HG02973 (cell line): ENCODE results near the gene VAV2.

Experiments
- ATAC-seq: cut with Tn5 transposase; IDR thresholded peaks from one replicate; pipeline ENCODE4 v1.9.1; 2021; ENCODE audit warnings: moderate library complexity; ENCODE audit not compliant: unreplicated experiment

VAV2 gene

DNA sequence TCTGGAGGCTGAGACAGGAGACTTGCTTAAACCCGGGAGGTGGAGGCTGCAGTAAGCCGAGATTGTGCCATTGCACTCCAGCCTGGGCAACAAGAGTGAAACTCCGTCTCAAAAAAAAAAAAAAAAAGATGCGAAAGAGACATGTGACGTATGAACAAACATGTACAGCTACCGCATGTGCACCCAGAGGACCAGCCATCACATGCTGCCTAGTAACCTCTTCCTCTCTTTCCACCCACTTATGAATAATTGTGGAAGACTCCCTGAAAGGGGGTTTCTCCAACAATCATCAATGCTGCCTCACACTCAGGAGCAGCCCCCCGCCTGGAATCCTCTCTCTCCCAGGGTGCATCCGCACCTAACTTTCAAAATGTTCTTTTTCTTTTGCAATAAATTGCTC lies 256.2 kb downstream of the VAV2 start:
- no peak for ATAC-seq

DNA sequence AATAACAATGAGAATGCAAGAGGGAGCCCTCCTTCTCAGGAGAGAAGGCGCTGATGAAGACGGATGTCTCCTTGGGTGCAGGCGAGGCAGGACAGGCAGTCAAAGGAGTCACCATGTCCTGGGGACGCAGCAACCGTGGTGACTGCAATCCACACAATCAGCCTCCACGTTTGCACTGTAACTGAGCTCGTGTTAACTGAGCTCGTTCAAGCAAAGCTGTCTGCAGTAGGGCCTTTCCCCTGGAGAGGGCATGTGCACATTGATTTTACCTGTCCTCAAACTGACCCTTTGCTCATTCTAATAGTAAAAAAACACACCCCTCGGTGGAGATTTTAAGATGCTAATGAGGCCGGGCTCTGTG lies 256.7 kb downstream of the VAV2 start:
- no peak for ATAC-seq

DNA sequence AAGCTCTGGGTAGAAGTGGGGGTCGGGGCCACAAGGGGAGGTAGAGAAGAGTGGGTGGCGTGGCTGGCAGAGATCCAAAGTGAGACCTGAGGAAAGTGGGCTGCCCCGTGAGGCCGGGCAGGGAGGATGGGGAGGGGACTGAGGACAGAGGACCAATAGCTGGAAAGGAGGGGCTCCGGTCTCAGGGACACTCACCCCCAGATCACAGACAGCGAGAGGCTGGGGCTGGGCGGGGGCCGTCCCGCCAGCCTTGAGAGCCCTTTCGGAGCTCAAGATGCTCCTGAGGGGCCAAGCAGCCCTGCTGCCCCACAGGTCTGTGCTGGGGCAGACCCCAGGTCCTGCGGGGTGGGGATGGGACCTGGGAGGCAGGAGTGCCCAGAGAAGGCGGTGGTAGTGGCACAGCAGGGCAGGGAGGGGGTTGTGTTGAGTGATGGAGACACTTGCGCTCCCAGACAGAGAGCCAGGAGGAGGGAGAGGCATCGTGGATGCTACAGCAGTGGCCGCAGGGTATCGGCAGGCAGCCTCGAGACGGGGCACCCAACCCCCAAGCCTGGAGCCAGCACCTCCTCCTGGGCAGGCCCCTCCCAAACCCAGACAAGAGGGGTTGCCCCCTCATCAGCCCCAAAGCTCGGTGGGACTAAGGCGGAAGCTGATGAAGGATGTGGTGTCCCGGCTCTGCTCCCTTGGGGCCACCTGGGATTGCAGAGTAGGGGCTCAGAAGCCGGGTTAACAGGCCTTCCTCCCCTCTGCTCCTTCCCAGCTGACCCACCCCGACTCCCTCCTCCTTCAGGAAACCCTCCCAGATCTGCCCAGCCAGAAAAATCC lies 257.3 kb downstream of the VAV2 start:
- no peak for ATAC-seq

DNA sequence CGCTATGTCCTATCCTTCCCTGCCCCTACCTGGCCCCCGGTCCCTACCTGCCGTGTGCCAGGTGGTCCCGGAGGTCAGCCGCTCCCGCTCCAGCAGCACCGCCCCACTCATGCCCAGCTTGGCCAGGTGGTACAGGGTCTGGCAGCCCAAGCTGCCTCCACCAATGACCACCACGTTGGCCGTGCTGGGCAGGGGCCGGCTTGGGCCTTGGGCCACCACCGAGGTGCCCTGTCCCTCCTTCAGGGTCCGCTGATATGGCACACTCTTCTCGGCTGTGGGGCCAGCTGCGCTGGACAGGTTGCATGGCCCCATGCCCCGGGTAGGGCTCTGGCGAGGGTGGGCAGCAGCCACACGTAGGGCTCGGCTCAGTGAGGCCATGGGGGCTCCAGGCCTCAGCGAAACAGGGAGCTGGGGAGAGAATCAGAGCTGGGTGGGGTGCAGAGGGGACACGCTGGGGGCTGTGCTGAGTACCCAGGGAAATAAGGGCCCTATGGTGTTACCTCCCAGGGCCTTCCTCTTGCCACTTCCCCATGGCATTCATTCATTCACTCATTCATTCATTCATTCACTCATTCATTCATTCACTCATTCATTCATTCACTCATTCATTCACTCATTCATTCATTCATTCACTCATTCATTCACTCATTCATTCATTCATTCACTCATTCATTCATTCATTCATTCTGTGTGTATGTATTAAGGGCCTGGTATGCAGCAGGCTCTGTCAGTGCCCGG lies 258.2 kb downstream of the VAV2 start:
- no peak for ATAC-seq

DNA sequence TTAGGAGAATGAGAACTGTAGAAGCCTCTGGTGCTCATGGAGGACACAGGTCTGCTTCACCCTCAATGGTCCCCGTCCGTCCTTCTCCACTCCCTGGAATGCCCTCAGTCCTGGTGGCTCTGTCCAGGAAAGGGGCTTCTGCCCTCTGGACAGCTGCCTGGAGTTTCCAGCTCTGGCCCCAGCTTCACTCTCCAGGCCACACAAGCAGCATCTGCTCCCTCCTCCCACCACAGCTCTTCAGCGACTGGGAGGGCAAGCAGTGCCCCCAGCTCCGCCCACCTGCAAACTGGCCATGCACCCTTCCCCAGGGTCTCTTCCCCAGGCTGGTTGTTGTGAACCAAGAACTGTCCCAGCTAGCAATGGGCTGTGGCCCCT lies 258.7 kb downstream of the VAV2 start:
- no peak for ATAC-seq

DNA sequence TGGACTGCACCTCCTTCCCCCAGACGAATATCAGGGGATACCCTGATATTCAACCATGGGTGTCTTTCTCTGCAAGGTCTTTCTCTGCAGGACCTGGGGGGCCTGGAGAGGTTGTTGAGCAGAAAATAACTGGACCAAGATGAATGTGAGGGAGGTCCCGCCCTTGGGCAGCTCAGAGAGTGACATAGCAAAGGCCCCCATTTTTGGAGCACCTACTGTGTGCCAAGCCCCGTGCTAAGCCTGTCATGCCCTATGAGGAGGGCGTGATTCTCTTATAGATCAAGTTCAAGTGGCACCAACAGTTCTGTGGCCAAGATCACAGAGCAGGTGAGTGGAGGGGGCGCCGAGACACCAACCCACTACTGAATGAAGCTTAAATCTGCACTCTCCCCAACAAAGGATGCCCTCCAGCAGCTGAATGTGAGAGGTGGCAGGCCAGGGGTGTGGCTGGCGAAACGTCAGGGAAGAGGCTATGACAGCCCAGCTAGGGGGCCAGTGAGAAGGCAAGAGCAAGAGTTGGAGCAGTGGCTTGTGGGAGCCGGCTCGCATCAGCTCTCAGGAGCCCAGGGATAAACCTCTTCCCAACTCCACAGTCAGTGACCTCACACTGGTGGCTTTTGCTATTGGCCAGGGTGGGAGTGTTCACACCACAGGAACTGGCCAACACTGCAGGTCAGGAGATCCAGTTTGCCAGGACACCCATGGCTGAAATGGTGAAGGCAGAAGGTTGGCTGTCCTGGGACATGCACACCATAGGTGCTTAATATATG lies 259.3 kb downstream of the VAV2 start:
- no peak for ATAC-seq

DNA sequence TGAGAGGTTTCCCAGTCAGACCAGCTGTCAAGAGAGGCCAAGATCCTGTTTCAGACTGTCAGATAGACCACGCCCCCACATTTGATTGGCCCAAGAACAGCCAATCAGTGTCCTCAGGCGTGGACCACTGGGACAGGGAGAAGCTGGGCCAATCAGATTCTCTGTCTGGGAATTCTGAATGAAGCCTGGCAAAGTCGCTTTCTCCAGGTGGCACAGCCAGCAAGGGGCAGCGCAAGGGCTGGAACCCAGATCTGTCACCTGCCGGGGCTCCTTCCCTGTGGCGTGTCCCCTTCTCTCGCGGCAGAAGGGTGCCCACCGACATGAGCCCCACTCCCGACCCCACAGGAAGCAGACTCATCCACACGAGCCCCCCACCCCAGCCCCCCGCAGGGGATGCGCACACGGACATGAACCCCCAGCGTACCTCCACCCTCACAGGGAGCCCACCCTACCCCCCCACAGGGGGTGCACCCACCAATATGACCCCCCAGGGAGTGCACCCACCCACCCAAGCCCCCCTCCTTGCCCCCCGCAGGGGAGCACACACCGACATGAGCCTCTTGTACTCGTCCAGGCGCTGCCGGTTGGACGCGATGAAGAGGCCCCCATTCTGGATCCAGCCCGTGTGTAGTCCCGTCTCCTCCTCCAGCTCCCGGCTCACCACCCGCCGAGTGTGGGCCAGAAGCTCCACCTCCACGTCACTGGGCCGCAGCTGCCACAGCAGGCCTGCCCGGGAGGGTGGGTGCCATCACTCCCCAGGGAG lies 260.1 kb downstream of the VAV2 start:
- no peak for ATAC-seq

DNA sequence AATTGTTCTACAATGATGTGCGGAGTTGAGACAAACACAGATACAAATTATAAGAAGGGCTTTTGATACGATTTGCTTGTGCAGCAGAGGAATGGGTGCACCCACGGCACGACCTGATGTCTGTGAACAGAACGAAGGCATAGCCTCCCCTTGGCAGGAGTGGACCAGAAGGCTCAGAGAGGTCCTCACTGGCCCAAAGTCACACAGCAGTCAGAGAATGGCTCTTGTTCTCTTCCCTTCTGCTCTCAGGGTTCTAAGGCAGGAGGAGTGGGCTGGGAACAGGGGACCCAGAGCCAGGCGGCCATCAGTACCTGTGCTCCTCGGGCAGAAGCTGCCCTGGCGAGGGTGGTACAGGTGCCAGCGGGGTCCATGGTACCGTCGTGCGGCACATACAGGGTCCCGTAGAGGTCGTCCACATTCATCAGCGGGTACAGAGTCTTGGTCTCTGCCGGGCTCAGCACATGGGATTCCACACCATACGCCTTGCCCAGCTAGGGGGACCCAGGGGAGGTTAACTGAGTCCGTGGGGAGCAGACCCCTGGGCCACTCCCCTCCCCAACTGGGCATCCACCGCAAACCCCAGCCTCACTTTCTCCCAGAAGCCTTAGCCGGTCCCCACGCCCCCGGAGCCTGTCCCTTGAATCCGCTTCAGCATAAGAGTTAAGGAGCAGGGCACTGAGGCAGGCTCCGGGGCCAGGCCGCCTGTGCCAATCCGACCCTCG lies 261.0 kb downstream of the VAV2 start:
- no peak for ATAC-seq

DNA sequence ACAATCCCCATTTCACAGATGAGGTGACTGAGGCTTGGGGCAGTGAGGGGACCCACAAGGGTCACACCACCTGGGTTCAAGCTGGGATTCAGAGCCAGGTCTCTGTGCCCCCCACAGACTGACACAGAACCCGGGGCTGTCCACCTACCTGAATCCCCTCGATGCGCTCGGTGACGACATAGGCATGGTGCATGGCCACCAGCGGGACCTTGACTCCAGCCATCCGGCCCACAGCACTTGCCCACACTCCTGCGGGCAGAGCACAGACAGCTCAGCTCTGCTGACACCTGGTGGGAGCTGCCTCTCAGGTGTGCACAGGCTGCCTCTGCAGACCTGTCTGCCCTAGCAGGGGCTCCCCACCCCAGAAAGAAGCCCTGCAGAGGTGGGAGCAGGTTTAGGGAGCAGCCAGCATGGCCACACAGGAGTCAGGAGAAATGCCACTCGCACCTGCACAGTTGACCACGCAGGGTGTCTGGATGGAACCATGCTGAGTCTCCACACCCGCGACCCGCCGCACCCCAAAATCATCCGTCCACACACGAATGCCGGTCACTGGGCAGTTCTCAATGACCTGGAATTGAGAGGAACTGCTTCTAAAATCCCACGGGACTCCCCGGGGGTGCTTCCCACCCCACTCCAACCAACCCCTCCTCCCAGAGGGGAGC lies 262.4 kb downstream of the VAV2 start:
- no peak for ATAC-seq

DNA sequence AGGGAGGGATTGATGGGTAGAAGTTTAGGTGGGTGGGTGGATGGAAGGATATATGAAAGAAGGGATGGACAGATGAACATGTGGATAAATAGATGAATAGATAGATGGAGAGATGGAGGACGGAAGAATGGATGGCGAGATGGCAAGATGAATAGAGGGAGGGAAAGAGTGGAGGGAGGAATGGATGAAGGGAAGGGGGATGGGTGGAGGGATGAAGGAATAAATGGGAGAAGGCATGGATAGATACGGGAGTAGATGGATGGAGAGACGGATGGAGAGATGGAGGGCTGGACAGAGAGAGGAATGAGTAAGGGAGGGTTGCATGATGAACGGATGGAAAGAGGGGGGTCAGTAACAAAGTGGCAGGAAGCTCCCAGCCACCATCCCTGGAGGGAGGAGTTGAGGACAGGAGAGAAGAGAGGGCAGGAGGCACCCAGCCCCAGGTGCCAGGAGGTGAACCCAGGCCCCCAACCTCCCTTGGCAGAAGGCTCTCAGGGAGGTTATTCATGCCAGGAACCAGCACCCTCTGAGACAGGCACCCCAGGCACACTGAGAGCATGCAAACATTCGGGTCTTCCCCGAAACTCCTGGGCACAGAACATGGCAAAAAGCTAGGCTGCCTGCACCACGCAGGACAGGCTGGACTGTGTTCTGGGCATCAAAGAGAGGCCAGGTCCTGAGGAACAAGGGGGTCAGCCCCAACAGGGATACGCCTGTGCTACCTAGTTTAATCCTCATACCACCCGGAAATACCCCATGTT lies 263.1 kb downstream of the VAV2 start:
- ATAC-seq = no peak

DNA sequence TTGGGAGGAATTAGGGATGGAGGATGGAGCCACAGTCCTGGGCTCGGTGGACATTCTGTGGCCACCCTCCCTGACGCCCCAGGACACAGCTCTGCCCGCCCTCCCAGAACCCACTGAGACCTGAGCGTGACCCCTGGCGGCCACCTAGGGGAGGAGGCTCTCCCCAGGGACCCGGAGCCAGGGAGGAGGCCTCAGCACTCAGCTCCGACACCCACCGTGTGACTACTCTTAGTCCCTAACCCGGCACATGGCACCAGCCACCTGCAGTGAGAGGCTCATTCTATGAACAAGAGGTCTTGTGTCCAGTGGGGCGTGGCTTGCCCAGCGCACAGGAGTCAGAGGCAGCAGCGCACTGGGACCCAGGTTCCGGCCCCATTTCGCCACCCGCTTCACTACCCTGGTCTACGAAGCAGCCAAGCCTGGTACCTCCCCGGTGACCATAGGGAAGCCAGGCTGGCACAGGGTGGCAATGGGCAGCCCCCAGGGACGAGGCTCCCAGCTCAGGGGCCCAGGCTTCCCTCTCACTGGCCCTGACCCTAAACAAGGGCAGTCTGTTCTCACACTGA lies 264.2 kb downstream of the VAV2 start:
- ATAC-seq = no peak

DNA sequence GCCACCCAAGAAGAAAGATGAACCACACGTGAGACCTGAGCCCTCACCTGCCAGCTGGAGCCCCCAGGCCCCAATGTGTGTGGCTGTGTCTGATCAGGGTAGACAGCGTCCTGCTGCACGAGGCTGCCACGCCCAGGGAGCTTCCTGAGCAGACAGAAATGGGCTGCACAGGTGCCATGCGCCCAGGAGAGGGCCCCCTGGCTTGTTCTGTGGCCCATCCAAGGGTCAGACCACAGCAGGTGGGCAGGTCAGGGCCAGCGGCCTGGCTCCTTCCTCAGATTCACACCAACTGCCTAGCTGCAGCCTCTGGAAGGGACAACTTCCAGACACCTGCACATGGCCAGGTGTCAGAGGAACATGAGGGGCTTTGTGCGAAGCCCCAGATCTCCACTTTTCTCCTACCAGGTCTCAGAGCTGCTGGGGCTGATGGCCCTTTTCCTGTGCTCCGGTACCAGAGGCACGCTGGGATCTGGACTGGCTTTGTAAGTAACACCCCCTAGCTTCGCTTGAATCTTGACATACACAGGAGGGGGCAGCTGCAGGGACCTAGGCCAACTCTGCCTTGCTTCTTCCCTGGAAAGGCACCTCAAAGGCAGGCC lies 264.7 kb downstream of the VAV2 start:
- ATAC-seq = no peak

DNA sequence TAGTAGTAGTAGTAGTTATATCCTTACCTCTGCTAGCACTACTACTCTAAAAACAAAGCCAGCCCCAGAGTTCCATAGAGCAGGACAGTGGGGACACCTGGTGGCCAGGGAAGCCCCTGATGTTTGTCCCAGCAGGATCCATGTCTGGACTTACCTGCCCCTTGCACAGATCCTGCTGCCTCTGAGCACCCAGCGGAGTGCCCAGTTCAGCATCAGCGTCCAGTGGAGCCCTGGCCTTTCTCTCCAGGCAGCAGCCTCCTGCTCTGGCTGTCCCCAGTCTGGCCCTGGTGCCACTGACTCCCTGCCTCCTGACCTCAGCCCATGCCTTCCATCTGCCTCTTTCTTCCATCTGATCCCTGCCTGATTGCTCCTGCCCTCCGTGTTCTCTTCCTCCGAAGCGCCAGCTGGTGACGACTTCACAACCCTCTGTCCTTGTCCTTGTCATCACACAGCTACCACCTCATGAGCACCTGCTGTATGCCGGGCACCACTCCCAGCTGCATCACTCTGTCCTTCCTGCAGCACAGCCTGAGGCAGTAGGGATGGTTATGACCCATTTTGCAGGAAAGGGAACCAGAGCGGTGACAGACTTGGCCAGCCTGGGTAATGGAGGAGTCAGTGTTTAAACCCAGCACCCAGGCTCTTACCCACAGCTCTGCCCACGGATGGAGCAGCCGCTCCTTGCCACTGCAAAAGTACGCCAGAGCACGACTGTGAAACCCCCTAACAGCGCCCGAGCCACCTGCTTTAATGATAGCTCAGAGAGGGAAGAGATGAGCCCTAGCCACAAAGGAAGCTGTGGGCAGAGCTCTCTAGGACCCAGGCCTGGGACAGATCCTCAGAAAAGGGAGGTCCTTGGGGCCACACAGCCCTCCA lies 265.5 kb downstream of the VAV2 start:
- no peak for ATAC-seq

DNA sequence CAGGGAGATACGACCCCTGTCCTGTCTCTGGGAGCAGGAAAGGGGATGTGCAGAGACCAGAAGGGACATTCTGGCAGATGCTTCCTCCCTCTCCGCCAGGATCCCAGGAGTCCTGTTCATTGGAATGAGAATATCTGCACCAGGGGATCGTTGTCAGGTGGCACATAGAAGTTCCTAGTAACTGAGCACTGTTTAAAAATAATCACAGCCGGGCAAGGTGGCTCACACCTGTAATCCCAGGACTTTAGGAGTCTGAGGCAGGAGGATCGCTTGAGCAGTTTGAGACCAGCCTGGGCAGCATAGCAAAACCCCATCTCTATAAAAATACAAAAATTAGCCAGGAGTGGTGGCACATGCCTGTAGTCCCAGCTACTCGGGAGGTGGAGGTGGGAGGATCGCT lies 266.2 kb downstream of the VAV2 start:
- no peak for ATAC-seq

DNA sequence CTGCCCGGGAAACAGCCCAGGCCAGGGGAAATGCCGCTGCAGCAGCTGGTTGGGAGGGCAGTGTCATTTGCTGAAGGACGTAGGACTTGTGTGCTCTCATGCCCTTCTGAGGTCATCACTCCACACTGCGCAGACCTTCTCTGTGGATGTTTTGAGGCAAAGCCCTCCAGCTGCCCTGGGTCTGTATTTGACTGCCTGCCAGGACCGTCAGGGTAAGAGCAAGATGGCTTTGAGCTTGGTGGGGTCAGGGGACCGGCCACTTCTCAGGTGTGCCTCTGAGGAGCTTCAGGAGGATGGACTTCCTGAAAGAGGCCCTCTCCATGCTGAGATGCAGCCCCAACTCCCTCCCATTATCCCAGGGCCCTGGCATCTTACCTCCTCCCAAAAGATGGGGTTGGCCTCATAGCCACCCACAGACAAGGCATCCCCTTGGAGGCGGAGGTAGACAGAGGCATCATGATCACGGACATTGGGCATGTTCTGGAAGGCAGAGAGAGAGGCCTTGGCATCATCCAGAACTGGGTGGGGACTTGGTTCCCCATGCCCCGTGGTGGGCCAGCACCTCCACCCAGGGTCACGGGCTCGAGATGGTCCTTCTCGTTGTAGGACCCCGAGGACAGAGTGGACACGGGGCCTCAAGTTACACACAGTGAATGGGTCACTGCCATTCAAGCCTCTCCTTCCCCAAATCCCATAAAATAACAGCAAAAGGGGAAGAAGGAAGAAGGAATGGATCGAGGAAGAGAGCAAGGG lies 273.4 kb downstream of the VAV2 start:
- no peak for ATAC-seq

DNA sequence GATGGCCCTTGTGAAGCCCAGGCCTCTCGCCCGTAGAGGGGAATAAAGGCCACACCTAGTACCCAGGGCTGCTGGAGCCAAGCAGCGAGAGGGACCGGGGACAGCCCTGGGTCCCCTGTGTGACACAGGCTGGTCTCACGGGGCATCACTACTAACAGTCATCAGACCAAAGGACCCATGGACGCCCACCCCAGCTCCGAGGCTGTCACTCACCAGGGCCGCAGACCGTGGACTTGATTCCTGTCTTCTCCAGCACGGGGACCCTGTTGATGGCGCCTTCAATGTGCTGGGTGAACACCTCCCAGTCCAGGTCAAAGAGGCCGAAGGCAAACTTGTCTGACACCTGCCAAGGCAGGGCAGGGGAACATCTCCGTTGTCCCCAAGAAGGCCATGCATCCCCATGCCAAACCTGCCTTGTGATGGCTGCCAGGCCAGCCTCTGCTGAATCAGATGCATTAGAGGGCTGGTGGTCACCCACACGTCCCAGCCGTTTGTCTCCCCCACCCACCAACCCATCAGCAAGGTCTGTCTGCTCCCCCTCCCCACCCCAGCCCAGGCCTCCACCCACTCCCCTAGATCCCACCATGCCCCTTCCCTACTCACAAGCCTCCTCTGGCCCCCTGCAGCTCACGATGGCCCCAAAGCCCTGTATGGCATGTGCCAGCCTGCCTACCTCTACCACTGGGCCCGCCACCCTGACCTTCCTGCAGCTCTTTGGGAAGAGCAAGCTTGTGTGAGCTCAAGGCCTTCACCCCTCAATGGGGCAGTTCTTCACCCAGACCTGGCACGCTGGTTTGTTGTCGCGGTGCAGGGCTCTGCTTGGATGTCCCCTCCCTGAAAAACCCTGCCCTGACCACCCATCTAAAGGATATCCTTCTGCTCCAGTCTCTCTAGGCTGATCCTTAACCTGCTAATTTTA lies 274.8 kb downstream of the VAV2 start:
- no peak for ATAC-seq
